ENCODE results near the gene ODAD3.

The ODAD3 gene

GRCh38 chr19:11425719-11426457, 9.0 kb downstream of the ODAD3 start:
- no peak overlapping the region for H3K4me2 ChIP-seq (ENCODE audit: insufficient read depth, low read length)
- no peak for TF ChIP-seq CTCF (IDR thresholded peaks at IDR 0.05; ENCODE audit: borderline replicate concordance, extremely low read depth, low read length, poor library complexity, severe bottlenecking)
- TF ChIP-seq EZH2 (IDR thresholded peaks at IDR 0.05; ENCODE audit: borderline replicate concordance, low read depth, low read length, severe bottlenecking) = no peak
- H4K20me1 ChIP-seq (ENCODE audit: insufficient read depth, low read length) = no peaks in the 10 kb centered on the region
- no peak overlapping the region for H3K4me3 ChIP-seq (ENCODE audit: low read depth in 1 of 2, low read length in 2 of 2)
- H3K27me3 ChIP-seq (ENCODE audit: insufficient read depth, low read length, poor library complexity) = no peaks in the 10 kb centered on the region
- H3K4me1 ChIP-seq (ENCODE audit: insufficient read depth, low read length) = no peaks in the 10 kb centered on the region
- H3K36me3 ChIP-seq (ENCODE audit: insufficient read depth, low read length) = no peaks in the 10 kb centered on the region
- no peak overlapping the region for H3K27ac ChIP-seq (ENCODE audit: low read length)
- DNase-seq (peak; percentile 23), ATAC-seq (ENCODE audit: insufficient read depth, low read depth) (no peak)
- H3K9ac ChIP-seq (ENCODE audit: low read depth, low read length) = no peak overlapping the region
- no peak overlapping the region for H2AFZ ChIP-seq (ENCODE audit: low read depth, low read length)
- peaks cover 3% of the 10 kb centered on the region for H3K9me3 ChIP-seq (ENCODE audit: insufficient read depth, low read length, severe bottlenecking)
- no peaks in the 10 kb centered on the region for H3K79me2 ChIP-seq (ENCODE audit: insufficient read depth, low read length)

GRCh38 chr19:11423791-11424181, 11.1 kb downstream of the ODAD3 start:
- H3K79me2 ChIP-seq (ENCODE audit: insufficient read depth, low read length) = no peaks in the 10 kb centered on the region
- peaks cover 3% of the 10 kb centered on the region for H3K9me3 ChIP-seq (ENCODE audit: insufficient read depth, low read length, severe bottlenecking)
- H3K4me2 ChIP-seq (ENCODE audit: insufficient read depth, low read length) = no peak overlapping the region
- ATAC-seq (ENCODE audit: insufficient read depth, low read depth) (no peak), DNase-seq (no peak)
- H2AFZ ChIP-seq (ENCODE audit: low read depth, low read length) = no peak overlapping the region
- no peak overlapping the region for H3K27ac ChIP-seq (ENCODE audit: low read length)
- TF ChIP-seq CTCF (IDR thresholded peaks at IDR 0.05; ENCODE audit: borderline replicate concordance, extremely low read depth, low read length, poor library complexity, severe bottlenecking) (no peak), EZH2 (IDR thresholded peaks at IDR 0.05; ENCODE audit: borderline replicate concordance, low read depth, low read length, severe bottlenecking) (no peak)
- H3K4me3 ChIP-seq (ENCODE audit: low read depth in 1 of 2, low read length in 2 of 2) = no peak overlapping the region
- H3K9ac ChIP-seq (ENCODE audit: low read depth, low read length) = no peak overlapping the region
- no peaks in the 10 kb centered on the region for H3K36me3 ChIP-seq (ENCODE audit: insufficient read depth, low read length)
- H4K20me1 ChIP-seq (ENCODE audit: insufficient read depth, low read length) = no peaks in the 10 kb centered on the region
- H3K4me1 ChIP-seq (ENCODE audit: insufficient read depth, low read length) = no peaks in the 10 kb centered on the region
- H3K27me3 ChIP-seq (ENCODE audit: insufficient read depth, low read length, poor library complexity) = no peaks in the 10 kb centered on the region

GRCh38 chr19:11423164-11423790, 11.6 kb downstream of the ODAD3 start:
- no peaks in the 10 kb centered on the region for H3K27me3 ChIP-seq (ENCODE audit: insufficient read depth, low read length, poor library complexity)
- no peak overlapping the region for H3K4me2 ChIP-seq (ENCODE audit: insufficient read depth, low read length)
- TF ChIP-seq CTCF (IDR thresholded peaks at IDR 0.05; ENCODE audit: borderline replicate concordance, extremely low read depth, low read length, poor library complexity, severe bottlenecking) (no peak), EZH2 (IDR thresholded peaks at IDR 0.05; ENCODE audit: borderline replicate concordance, low read depth, low read length, severe bottlenecking) (no peak)

More at GRCh38 chr19:11423164-11423790, 11.6 kb downstream of the ODAD3 start:
- H3K9ac ChIP-seq (ENCODE audit: low read depth, low read length) = no peak overlapping the region
- no peak overlapping the region for H2AFZ ChIP-seq (ENCODE audit: low read depth, low read length)
- H3K4me3 ChIP-seq (ENCODE audit: low read depth in 1 of 2, low read length in 2 of 2) = no peak overlapping the region
- H3K4me1 ChIP-seq (ENCODE audit: insufficient read depth, low read length) = no peaks in the 10 kb centered on the region
- DNase-seq (no peak), ATAC-seq (ENCODE audit: insufficient read depth, low read depth) (no peak)
- peaks cover 3% of the 10 kb centered on the region for H3K9me3 ChIP-seq (ENCODE audit: insufficient read depth, low read length, severe bottlenecking)
- H3K36me3 ChIP-seq (ENCODE audit: insufficient read depth, low read length) = no peaks in the 10 kb centered on the region
- H3K79me2 ChIP-seq (ENCODE audit: insufficient read depth, low read length) = no peaks in the 10 kb centered on the region
- no peaks in the 10 kb centered on the region for H4K20me1 ChIP-seq (ENCODE audit: insufficient read depth, low read length)
- no peak overlapping the region for H3K27ac ChIP-seq (ENCODE audit: low read length)

All from DND-41 (cell line).